ENCODE data around the gene ORC1.

Gene ORC1

GRCh38 chr1:52337439-52337838 is 66.8 kb downstream of the ORC1 start:
- no peak for DNase-seq

DNA sequence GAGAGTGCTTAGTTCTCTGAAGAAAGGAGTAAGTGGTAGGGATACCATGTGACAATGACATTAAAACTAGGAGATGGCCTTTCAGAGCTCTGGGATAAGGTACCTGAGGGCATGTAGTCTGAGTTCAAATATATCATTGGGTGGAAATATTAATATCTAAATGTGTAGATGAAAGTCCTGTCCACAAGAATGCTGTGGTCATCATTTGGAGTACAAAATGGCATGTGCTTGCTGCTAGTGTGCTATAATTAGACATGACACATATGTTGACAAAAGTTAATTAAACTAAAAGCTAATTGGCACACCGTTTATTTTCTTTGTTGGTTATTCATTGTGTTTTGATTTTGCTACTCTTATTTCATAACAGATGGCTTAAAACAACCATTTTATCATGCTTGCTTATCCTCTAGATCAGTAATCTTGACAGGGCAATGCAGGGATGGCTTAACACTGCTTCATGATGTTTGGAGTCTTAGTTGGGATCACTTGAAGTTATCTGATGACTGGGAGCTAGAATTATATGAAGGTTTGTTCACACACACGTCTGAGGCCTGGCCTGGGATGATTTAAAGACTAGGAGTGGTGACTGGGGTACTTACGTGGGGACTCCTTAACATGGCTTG is 69.2 kb downstream of the ORC1 start:
- DNase-seq = no peak

- DNase-seq = no peak
These were observed 71.8 kb downstream of the ORC1 start for GRCh38 chr1:52332411-52332810.

GRCh38 chr1:52328615-52329014 is 75.6 kb downstream of the ORC1 start:
- DNase-seq = no peak

GRCh38 chr1:52325786-52326185 is 78.4 kb downstream of the ORC1 start:
- no peak for DNase-seq

- DNase-seq = no peak
These were observed 80.5 kb downstream of the ORC1 start for GRCh38 chr1:52323731-52324130.
